Cardiac muscle cell (in vitro differentiated cells and primary cell): Measurements from ENCODE around the gene DUS3L. TPM values are rescaled to one million over a fixed set of nuclear protein-coding genes. Genes with fewer than 3 reads are reported as not detected.

Source experiments
- DNase-seq, 2 donors: peaks; one replicate each; pipeline versions ENCODE4 v3.0.0 to v3.0.0-alpha.2; 2010 to 2017; ENCODE audit warnings: low read depth in 1 of 2, low spot score in 1 of 2
- H3K27ac ChIP-seq: fragments of 200-600 bp; sonication (generic); 2 replicates; pipeline ENCODE4 v1.5.1; 2016
- H3K27me3 ChIP-seq: fragments of 200-600 bp; sonication (generic); 2 replicates; pipeline ENCODE4 v1.6.0; 2016; ENCODE audit warnings: control low read depth
- H3K36me3 ChIP-seq: fragments of 200-600 bp; sonication (generic); 2 replicates; pipeline ENCODE4 v1.5.1; 2016; ENCODE audit warnings: control low read depth
- H3K4me1 ChIP-seq: fragments of 200-600 bp; sonication (generic); 2 replicates; pipeline ENCODE4 v1.8.1; 2017; ENCODE audit warnings: low read depth, mild to moderate bottlenecking, mixed run types
- H3K4me3 ChIP-seq: fragments of 200-600 bp; sonication (generic); 2 replicates; pipeline ENCODE4 v1.5.1; 2016; ENCODE audit warnings: mild to moderate bottlenecking
- H3K9me3 ChIP-seq: fragments of 200-600 bp; sonication (generic); 2 replicates; pipeline ENCODE4 v1.5.1; 2017; ENCODE audit warnings: low read depth, mild to moderate bottlenecking, control low read depth
- CTCF ChIP-seq: IDR thresholded peaks from 2 replicates; pipeline ENCODE4 v1.5.1; 2012; ENCODE audit warnings: low read depth, mild to moderate bottlenecking, low read length
- polyA plus RNA-seq: library from polyadenylated mRNA; unstranded; fragments of >200 nt; fragmentation: Nextera tagmentation; extraction: Ambion mirVana; gene quantifications from 2 replicates; pipeline ENCODE4 v1.2.1, GENCODE V29; 2016
- total RNA-seq: library from RNA; depleted of rRNA; stranded (reverse); fragments of >200 nt; gene quantifications from 2 replicates; pipeline ENCODE4 v1.2.3, GENCODE V29; 2016

The DUS3L gene
- total and polyA plus RNA-seq, 2 experiments from 2014 or later: 39.1 to 43.4 TPM

GRCh38 chr19:5817218-5817617 lies 26.3 kb upstream of the DUS3L start:
- no peak for TF ChIP-seq CTCF
- no peak overlapping the region for H3K27ac ChIP-seq
- H3K36me3 ChIP-seq: no peaks in the 10 kb centered on the region
- no peaks in the 10 kb centered on the region for H3K9me3 ChIP-seq
- peaks cover 4% of the 10 kb centered on the region for H3K4me1 ChIP-seq
- no peak for DNase-seq
- H3K4me3 ChIP-seq: no peak overlapping the region
- H3K27me3 ChIP-seq: no peaks in the 10 kb centered on the region

- H3K36me3 ChIP-seq: no peaks in the 10 kb centered on the region
- H3K27me3 ChIP-seq: no peaks in the 10 kb centered on the region
- no peaks in the 10 kb centered on the region for H3K4me1 ChIP-seq
- no peak for DNase-seq
- no peak overlapping the region for H3K27ac ChIP-seq
- TF ChIP-seq CTCF: no peak
- H3K9me3 ChIP-seq: no peaks in the 10 kb centered on the region
- no peak overlapping the region for H3K4me3 ChIP-seq
These were observed 23.9 kb upstream of the DUS3L start for GRCh38 chr19:5814852-5815246.

GRCh38 chr19:5814123-5814851 lies 23.3 kb upstream of the DUS3L start:
- H3K9me3 ChIP-seq: no peaks in the 10 kb centered on the region
- no peak overlapping the region for H3K27ac ChIP-seq
- DNase-seq: no peak
- no peaks in the 10 kb centered on the region for H3K27me3 ChIP-seq
- H3K4me1 ChIP-seq: no peaks in the 10 kb centered on the region
- no peak for TF ChIP-seq CTCF
- H3K36me3 ChIP-seq: no peaks in the 10 kb centered on the region
- H3K4me3 ChIP-seq: no peak overlapping the region

GRCh38 chr19:5811117-5811516 lies 20.2 kb upstream of the DUS3L start:
- Histone ChIP-seq H3K4me3 (no peak overlapping the region), H3K36me3 (no peaks in the 10 kb centered on the region), H3K4me1 (peaks cover 2% of the 10 kb centered on the region), H3K9me3 (no peaks in the 10 kb centered on the region), H3K27ac (no peak overlapping the region), H3K27me3 (no peaks in the 10 kb centered on the region)
- no peak for TF ChIP-seq CTCF
- no peak for DNase-seq

- no peak for TF ChIP-seq CTCF
- Histone ChIP-seq H3K9me3 (no peaks in the 10 kb centered on the region), H3K4me1 (peaks cover 5% of the 10 kb centered on the region), H3K36me3 (no peaks in the 10 kb centered on the region), H3K4me3 (no peak overlapping the region), H3K27ac (no peak overlapping the region), H3K27me3 (no peaks in the 10 kb centered on the region)
- DNase-seq: no peak
These were observed 18.5 kb upstream of the DUS3L start for GRCh38 chr19:5809469-5809868.

GRCh38 chr19:5809053-5809452 lies 18.1 kb upstream of the DUS3L start:
- Histone ChIP-seq H3K9me3 (no peaks in the 10 kb centered on the region), H3K27ac (no peak overlapping the region), H3K27me3 (no peaks in the 10 kb centered on the region), H3K4me1 (peaks cover 5% of the 10 kb centered on the region), H3K36me3 (no peaks in the 10 kb centered on the region), H3K4me3 (no peak overlapping the region)
- peak in 1 of 2 donors; percentile 24 for DNase-seq
- TF ChIP-seq CTCF: no peak
